SK-N-SH treated with all-trans-retinoic acid at 6 μM for 48 hours (cell line): ENCODE measurements around the gene FAM50B.

Experiments used
- ATAC-seq: fragments of 200-7000 bp; cut with Tn5 transposase; 3 replicates; pipeline ENCODE4 v1.9.1; 2020; ENCODE audit warnings: mild to moderate bottlenecking, moderate library complexity
- ARNTL ChIP-seq: fragments of 450-650 bp; formaldehyde crosslinking; IDR thresholded peaks from 2 replicates; pipeline ENCODE4 v1.5.0; 2020; ENCODE audit warnings: low read depth, mild to moderate bottlenecking, moderate library complexity, borderline replicate concordance
- BACH2 ChIP-seq: fragments of 250-450 bp; sonication (Bioruptor Pico); IDR thresholded peaks from 2 replicates; pipeline ENCODE4 v1.9.0; 2021; ENCODE audit warnings: mild to moderate bottlenecking, borderline replicate concordance
- CREB5 ChIP-seq: fragments of 250-450 bp; sonication (Bioruptor Pico); IDR thresholded peaks from 2 replicates; pipeline ENCODE4 v1.5.1; 2020; ENCODE audit warnings: low read depth, mild to moderate bottlenecking, moderate library complexity
- CSDC2 ChIP-seq: fragments of 250-450 bp; sonication (Bioruptor Pico); IDR thresholded peaks from 2 replicates; pipeline ENCODE4 v1.5.0; 2020; ENCODE audit warnings: mild to moderate bottlenecking, moderate library complexity
- ESRRG ChIP-seq: fragments of 250-450 bp; sonication (Bioruptor Pico); IDR thresholded peaks from 2 replicates; pipeline ENCODE4 v1.6.1; 2021; ENCODE audit warnings: mild to moderate bottlenecking
- GLIS3 ChIP-seq: fragments of 250-450 bp; sonication (Bioruptor Pico); IDR thresholded peaks from 2 replicates; pipeline ENCODE4 v1.5.0; 2020; ENCODE audit warnings: mild to moderate bottlenecking, moderate library complexity
- ISL1 ChIP-seq: fragments of 250-450 bp; sonication (Bioruptor Pico); IDR thresholded peaks from 2 replicates; pipeline ENCODE4 v2.1.2; 2022; ENCODE audit warnings: mild to moderate bottlenecking, moderate library complexity
- OSR1 ChIP-seq: fragments of 250-450 bp; sonication (Bioruptor Pico); IDR thresholded peaks from 2 replicates; pipeline ENCODE4 v1.8.0; 2022; ENCODE audit warnings: moderate library complexity, mild to moderate bottlenecking, inconsistent platforms
- PPARA ChIP-seq: fragments of 250-450 bp; sonication (Bioruptor Pico); IDR thresholded peaks from 2 replicates; pipeline ENCODE4 v1.5.0; 2020; ENCODE audit warnings: mild to moderate bottlenecking, borderline replicate concordance
- RARB ChIP-seq: fragments of 250-450 bp; sonication (Bioruptor Pico); IDR thresholded peaks from 2 replicates; pipeline ENCODE4 v1.8.0; 2021; ENCODE audit warnings: mild to moderate bottlenecking, moderate library complexity
- SNAI2 ChIP-seq: fragments of 250-450 bp; sonication (Bioruptor Pico); IDR thresholded peaks from 2 replicates; pipeline ENCODE4 v1.5.0; 2020; ENCODE audit warnings: mild to moderate bottlenecking, moderate library complexity
- TCF4 ChIP-seq: fragments of 250-450 bp; sonication (Bioruptor Pico); IDR thresholded peaks from 2 replicates; pipeline ENCODE4 v1.8.0; 2021; ENCODE audit warnings: mild to moderate bottlenecking, moderate library complexity, borderline replicate concordance
- TOX ChIP-seq: fragments of 250-450 bp; sonication (Bioruptor Pico); IDR thresholded peaks from 2 replicates; pipeline ENCODE4 v1.8.0; 2021; ENCODE audit warnings: mild to moderate bottlenecking, moderate library complexity, borderline replicate concordance
- ZC3H10 ChIP-seq: fragments of 250-450 bp; sonication (Bioruptor Pico); IDR thresholded peaks from 2 replicates; pipeline ENCODE4 v1.5.1; 2021; ENCODE audit warnings: mild to moderate bottlenecking, moderate library complexity
- ZFP3 ChIP-seq: fragments of 250-450 bp; sonication (Bioruptor Pico); IDR thresholded peaks from 2 replicates; pipeline ENCODE4 v1.5.0; 2020; ENCODE audit warnings: mild to moderate bottlenecking, moderate library complexity
- ZFP30 ChIP-seq: fragments of 450-650 bp; formaldehyde crosslinking; IDR thresholded peaks from 2 replicates; pipeline ENCODE4 v1.5.0; 2022; ENCODE audit warnings: mild to moderate bottlenecking, moderate library complexity
- ZNF565 ChIP-seq: fragments of 450-650 bp; formaldehyde crosslinking; conservative IDR thresholded peaks from 2 replicates; pipeline ENCODE4 v1.5.0; 2020; ENCODE audit warnings: low read depth, mild to moderate bottlenecking, moderate library complexity
- ZNF70 ChIP-seq: fragments of 450-650 bp; formaldehyde crosslinking; IDR thresholded peaks from 2 replicates; pipeline ENCODE4 v1.5.0; 2020; ENCODE audit warnings: mild to moderate bottlenecking, moderate library complexity
- ZNF8 ChIP-seq: fragments of 450-650 bp; formaldehyde crosslinking; IDR thresholded peaks from 2 replicates; pipeline ENCODE4 v1.5.0; 2020; ENCODE audit warnings: mild to moderate bottlenecking, moderate library complexity
- TF ChIP-seq, protein P1 (sequence below): fragments of 250-450 bp; sonication (Bioruptor Pico); IDR thresholded peaks from 2 replicates; pipeline ENCODE4 v1.8.0; 2020; ENCODE audit warnings: mild to moderate bottlenecking, moderate library complexity, borderline replicate concordance
- TF ChIP-seq, protein P2 (sequence below): fragments of 250-450 bp; sonication (Bioruptor Pico); IDR thresholded peaks from 2 replicates; pipeline ENCODE4 v1.8.0; 2021; ENCODE audit warnings: low read depth, mild to moderate bottlenecking, moderate library complexity, borderline replicate concordance
- TF ChIP-seq, protein P3 (sequence below): fragments of 250-450 bp; sonication (Bioruptor Pico); IDR thresholded peaks from 2 replicates; pipeline ENCODE4 v1.5.0; 2020; ENCODE audit warnings: mild to moderate bottlenecking, moderate library complexity

FAM50B gene

DNA sequence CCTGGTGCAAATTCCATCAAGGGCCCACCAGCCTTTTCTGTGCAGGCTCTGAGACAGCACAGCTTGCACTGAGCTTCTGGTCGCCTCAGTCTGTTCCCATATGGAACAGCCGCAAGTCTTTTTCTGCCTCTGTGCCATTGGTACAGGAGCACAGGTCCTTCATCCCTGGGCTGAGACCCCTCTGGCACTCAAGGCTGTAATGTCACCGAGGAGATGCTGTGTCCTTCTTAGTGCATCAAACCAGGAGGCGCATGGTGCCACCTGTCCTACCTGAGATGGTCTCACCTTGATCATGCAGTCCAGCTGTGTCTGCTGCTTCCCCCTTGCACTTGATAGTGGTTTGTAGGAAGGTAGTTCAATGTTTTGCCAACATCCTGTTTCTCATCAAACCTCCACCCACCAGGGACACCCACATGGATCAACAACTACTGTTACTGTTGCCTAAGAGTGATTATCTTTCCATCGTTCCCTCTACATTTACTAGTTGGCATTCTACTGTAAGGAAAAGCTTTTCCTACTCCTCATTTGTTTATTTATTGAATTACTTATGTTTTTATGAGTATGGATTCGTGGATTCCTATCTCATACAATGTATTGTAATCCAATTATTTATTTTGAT, 29.0 kb downstream of the FAM50B start:
- TF ChIP-seq TOX (CRISPR knock-in tag): no peak
- no peak for TF ChIP-seq ZC3H10 (CRISPR knock-in tag)
- TF ChIP-seq ESRRG: no peak
- TF ChIP-seq, protein P1, sequence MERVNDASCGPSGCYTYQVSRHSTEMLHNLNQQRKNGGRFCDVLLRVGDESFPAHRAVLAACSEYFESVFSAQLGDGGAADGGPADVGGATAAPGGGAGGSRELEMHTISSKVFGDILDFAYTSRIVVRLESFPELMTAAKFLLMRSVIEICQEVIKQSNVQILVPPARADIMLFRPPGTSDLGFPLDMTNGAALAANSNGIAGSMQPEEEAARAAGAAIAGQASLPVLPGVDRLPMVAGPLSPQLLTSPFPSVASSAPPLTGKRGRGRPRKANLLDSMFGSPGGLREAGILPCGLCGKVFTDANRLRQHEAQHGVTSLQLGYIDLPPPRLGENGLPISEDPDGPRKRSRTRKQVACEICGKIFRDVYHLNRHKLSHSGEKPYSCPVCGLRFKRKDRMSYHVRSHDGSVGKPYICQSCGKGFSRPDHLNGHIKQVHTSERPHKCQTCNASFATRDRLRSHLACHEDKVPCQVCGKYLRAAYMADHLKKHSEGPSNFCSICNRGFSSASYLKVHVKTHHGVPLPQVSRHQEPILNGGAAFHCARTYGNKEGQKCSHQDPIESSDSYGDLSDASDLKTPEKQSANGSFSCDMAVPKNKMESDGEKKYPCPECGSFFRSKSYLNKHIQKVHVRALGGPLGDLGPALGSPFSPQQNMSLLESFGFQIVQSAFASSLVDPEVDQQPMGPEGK (CRISPR knock-in tag): no peak
- no peak for TF ChIP-seq RARB (CRISPR knock-in tag)
- TF ChIP-seq ZNF8: no peak
- TF ChIP-seq ISL1 (CRISPR knock-in tag): no peak
- TF ChIP-seq OSR1 (CRISPR knock-in tag): no peak
- TF ChIP-seq ZNF565 (CRISPR knock-in tag): no peak
- TF ChIP-seq, protein P2, sequence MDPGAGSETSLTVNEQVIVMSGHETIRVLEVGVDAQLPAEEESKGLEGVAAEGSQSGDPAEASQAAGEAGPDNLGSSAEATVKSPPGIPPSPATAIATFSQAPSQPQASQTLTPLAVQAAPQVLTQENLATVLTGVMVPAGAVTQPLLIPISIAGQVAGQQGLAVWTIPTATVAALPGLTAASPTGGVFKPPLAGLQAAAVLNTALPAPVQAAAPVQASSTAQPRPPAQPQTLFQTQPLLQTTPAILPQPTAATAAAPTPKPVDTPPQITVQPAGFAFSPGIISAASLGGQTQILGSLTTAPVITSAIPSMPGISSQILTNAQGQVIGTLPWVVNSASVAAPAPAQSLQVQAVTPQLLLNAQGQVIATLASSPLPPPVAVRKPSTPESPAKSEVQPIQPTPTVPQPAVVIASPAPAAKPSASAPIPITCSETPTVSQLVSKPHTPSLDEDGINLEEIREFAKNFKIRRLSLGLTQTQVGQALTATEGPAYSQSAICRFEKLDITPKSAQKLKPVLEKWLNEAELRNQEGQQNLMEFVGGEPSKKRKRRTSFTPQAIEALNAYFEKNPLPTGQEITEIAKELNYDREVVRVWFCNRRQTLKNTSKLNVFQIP (CRISPR knock-in tag): no peak
- TF ChIP-seq ZNF70 (CRISPR knock-in tag): no peak
- TF ChIP-seq TCF4 (CRISPR knock-in tag): no peak
- no peak for TF ChIP-seq PPARA (CRISPR knock-in tag)
- TF ChIP-seq SNAI2: no peak
- no peak for TF ChIP-seq CSDC2 (CRISPR knock-in tag)
- TF ChIP-seq ZFP30 (CRISPR knock-in tag): no peak
- TF ChIP-seq ZFP3 (CRISPR knock-in tag): no peak
- no peak for TF ChIP-seq GLIS3 (CRISPR knock-in tag)
- ATAC-seq: no peak

DNA sequence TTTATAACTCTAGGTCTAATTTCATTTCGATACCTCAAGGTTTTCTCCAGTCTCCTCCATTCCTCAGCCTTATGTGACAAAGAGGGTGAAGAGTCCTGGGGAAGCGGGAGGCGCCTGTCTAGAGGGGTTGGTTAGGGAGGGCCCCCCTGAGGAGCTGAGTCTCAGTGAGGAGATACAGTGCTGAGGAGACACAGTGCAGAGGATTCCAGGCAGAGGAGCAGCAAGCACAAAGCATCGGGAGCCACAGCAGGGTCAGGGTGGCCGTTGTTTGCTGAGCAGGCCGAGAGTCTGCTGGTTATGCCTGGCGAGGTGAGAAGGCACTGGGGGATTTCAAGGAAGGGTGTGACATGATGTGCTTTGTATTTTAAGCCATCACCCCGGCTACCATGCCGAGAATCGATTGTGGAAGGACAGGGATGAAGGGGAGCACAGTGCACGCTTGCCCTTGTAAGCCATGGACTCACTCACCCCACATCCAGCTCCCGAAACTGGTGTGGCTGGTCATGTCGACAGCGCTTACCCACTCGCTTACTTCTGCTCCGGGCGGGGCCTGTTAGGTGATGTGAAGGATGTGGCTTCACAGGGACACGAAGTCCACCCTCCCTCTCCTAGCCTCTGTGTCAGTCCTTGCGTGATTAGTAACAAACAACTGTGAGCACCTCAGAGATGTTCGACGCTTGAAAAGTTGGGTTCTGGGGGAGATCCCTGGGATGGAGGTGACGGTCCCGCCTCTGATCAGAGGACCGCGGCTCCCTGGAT, 30.2 kb downstream of the FAM50B start:
- ATAC-seq: no peak
- TF ChIP-seq ARNTL (CRISPR knock-in tag): no peak
- TF ChIP-seq, protein P3, sequence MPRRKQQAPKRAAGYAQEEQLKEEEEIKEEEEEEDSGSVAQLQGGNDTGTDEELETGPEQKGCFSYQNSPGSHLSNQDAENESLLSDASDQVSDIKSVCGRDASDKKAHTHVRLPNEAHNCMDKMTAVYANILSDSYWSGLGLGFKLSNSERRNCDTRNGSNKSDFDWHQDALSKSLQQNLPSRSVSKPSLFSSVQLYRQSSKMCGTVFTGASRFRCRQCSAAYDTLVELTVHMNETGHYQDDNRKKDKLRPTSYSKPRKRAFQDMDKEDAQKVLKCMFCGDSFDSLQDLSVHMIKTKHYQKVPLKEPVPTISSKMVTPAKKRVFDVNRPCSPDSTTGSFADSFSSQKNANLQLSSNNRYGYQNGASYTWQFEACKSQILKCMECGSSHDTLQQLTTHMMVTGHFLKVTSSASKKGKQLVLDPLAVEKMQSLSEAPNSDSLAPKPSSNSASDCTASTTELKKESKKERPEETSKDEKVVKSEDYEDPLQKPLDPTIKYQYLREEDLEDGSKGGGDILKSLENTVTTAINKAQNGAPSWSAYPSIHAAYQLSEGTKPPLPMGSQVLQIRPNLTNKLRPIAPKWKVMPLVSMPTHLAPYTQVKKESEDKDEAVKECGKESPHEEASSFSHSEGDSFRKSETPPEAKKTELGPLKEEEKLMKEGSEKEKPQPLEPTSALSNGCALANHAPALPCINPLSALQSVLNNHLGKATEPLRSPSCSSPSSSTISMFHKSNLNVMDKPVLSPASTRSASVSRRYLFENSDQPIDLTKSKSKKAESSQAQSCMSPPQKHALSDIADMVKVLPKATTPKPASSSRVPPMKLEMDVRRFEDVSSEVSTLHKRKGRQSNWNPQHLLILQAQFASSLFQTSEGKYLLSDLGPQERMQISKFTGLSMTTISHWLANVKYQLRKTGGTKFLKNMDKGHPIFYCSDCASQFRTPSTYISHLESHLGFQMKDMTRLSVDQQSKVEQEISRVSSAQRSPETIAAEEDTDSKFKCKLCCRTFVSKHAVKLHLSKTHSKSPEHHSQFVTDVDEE (CRISPR knock-in tag): no peak
- no peak for TF ChIP-seq RARB (CRISPR knock-in tag)
- TF ChIP-seq ZC3H10 (CRISPR knock-in tag): no peak
- no peak for TF ChIP-seq ZFP3 (CRISPR knock-in tag)
- TF ChIP-seq ZNF70 (CRISPR knock-in tag): no peak
- TF ChIP-seq CREB5 (CRISPR knock-in tag): no peak
- TF ChIP-seq ZNF8: no peak
- no peak for TF ChIP-seq GLIS3 (CRISPR knock-in tag)
- no peak for TF ChIP-seq SNAI2
- no peak for TF ChIP-seq ZNF565 (CRISPR knock-in tag)
- no peak for TF ChIP-seq ESRRG
- TF ChIP-seq, protein P1 (CRISPR knock-in tag): no peak
- no peak for TF ChIP-seq ZFP30 (CRISPR knock-in tag)
- TF ChIP-seq BACH2: no peak
- TF ChIP-seq PPARA (CRISPR knock-in tag): no peak
- no peak for TF ChIP-seq CSDC2 (CRISPR knock-in tag)
- TF ChIP-seq ISL1 (CRISPR knock-in tag): no peak
- TF ChIP-seq TOX (CRISPR knock-in tag): no peak
